IMR-90 (cell line): ENCODE data around the gene GNB5. TPM values are rescaled to one million over a fixed set of nuclear protein-coding genes. Genes with fewer than 3 reads are reported as not detected.

Experiments used
- ATAC-seq: fragments of 200-7000 bp; cut with Tn5 transposase; 2 replicates; pipeline ENCODE4 v1.9.1; 2020; ENCODE audit warnings: low read depth, mild to moderate bottlenecking, moderate library complexity
- BruUV-seq: library from RNA; stranded (reverse); fragments of 400-500 nt; replicated peaks from 2 replicates; lab custom pipeline; 2021; lab: Mats Ljungman, UMichigan
- CTCF ChIA-PET: fragments of 300-600 bp; formaldehyde crosslinking; extraction: SDS; loops from one replicate; lab custom pipeline; 2021; ENCODE audit warnings: antibody characterized with exemption; lab: Yijun Ruan, JAX
- POLR2A ChIA-PET: fragments of 300-600 bp; sonication (Branson Sonifier 250); formaldehyde crosslinking; loops from one replicate; lab custom pipeline; 2022; ENCODE audit warnings: antibody characterized with exemption; ENCODE audit not compliant: unreplicated experiment; lab: Charles Lee
- DNase-seq: peaks from one replicate; pipeline ENCODE4 v3.0.0; 2013
- H2AFZ ChIP-seq: replicated peaks from 2 replicates; pipeline ENCODE3; 2013; ENCODE audit warnings: low read length, mild to moderate bottlenecking; ENCODE audit not compliant: poor library complexity
- H2AK5ac ChIP-seq: 2 replicates; pipeline ENCODE4 v1.6.1; 2013; ENCODE audit warnings: low read depth, low read length, inconsistent platforms
- H2AK9ac ChIP-seq: replicated peaks from 2 replicates; pipeline ENCODE3; 2013; ENCODE audit warnings: mild to moderate bottlenecking, low read depth, low read length, moderate library complexity; ENCODE audit not compliant: poor library complexity
- H2BK120ac ChIP-seq: 2 replicates; pipeline ENCODE4 v1.6.1; 2013; ENCODE audit warnings: low read depth, low read length, inconsistent platforms
- H2BK15ac ChIP-seq: 3 replicates; pipeline ENCODE4 v1.6.1; 2013; ENCODE audit warnings: low read depth, low read length, inconsistent platforms
- H2BK20ac ChIP-seq: 2 replicates; pipeline ENCODE4 v1.6.1; 2013; ENCODE audit warnings: low read depth, mild to moderate bottlenecking, inconsistent platforms, low read length, moderate library complexity
- H2BK5ac ChIP-seq: 2 replicates; pipeline ENCODE4 v1.6.1; 2013; ENCODE audit warnings: mild to moderate bottlenecking, low read depth, low read length, inconsistent platforms; ENCODE audit not compliant: poor library complexity, severe bottlenecking
- H3K14ac ChIP-seq: replicated peaks from 2 replicates; pipeline ENCODE4 v1.6.1; 2013; ENCODE audit warnings: low read depth, low read length, inconsistent platforms
- H3K18ac ChIP-seq: 2 replicates; pipeline ENCODE4 v1.6.1; 2013; ENCODE audit warnings: low read depth, low read length, control low read depth
- H3K23ac ChIP-seq: 2 replicates; pipeline ENCODE4 v1.6.1; 2013; ENCODE audit warnings: low read depth, low read length, inconsistent platforms
- H3K27ac ChIP-seq: 2 replicates; pipeline ENCODE4 v1.5.1; 2013; ENCODE audit warnings: mild to moderate bottlenecking, control low read depth, low read length; ENCODE audit not compliant: insufficient read depth
- H3K27me3 ChIP-seq: 2 replicates; pipeline ENCODE4 v1.6.1; 2013; ENCODE audit warnings: low read length; ENCODE audit not compliant: control insufficient read depth, insufficient read depth
- H3K36me3 ChIP-seq: 2 replicates; pipeline ENCODE4 v1.6.1; 2013; ENCODE audit warnings: low read length, mixed read lengths; ENCODE audit not compliant: control insufficient read depth, insufficient read depth
- H3K4ac ChIP-seq: 2 replicates; pipeline ENCODE4 v1.6.1; 2013; ENCODE audit warnings: low read depth, low read length, inconsistent platforms
- H3K4me1 ChIP-seq: 2 replicates; pipeline ENCODE4 v1.6.1; 2013; ENCODE audit warnings: low read length, mixed read lengths; ENCODE audit not compliant: control insufficient read depth, insufficient read depth
- H3K4me2 ChIP-seq: 2 replicates; pipeline ENCODE4 v1.6.1; 2013; ENCODE audit warnings: low read depth, mild to moderate bottlenecking, control low read depth, low read length, moderate library complexity
- H3K4me3 ChIP-seq: 2 replicates; pipeline ENCODE4 v1.5.1; 2013; ENCODE audit warnings: low read depth, mild to moderate bottlenecking, control low read depth, low read length, moderate library complexity; ENCODE audit not compliant: insufficient read depth
- H3K56ac ChIP-seq: 2 replicates; pipeline ENCODE4 v1.6.1; 2013; ENCODE audit warnings: low read length, inconsistent platforms; ENCODE audit not compliant: insufficient read depth; ENCODE audit errors: extremely low read depth
- H3K79me1 ChIP-seq, 2 experiments: 2 replicates each; pipeline ENCODE4 v1.6.1; 2013; ENCODE audit warnings: low read length in 2 of 2, inconsistent platforms in 1 of 2, low read depth in 1 of 2
- H3K9ac ChIP-seq: 2 replicates; pipeline ENCODE4 v1.6.1; 2013; ENCODE audit warnings: low read depth, low read length, control low read depth
- H3K9me1 ChIP-seq: 2 replicates; pipeline ENCODE4 v1.6.1; 2013; ENCODE audit warnings: low read length, inconsistent platforms; ENCODE audit not compliant: insufficient read depth
- H3K9me3 ChIP-seq: 2 replicates; pipeline ENCODE4 v1.6.1; 2013; ENCODE audit warnings: low read length; ENCODE audit not compliant: control insufficient read depth, insufficient read depth
- H4K20me1 ChIP-seq: 2 replicates; pipeline ENCODE4 v1.6.1; 2013; ENCODE audit warnings: low read length, inconsistent platforms; ENCODE audit not compliant: insufficient read depth
- H4K5ac ChIP-seq: 2 replicates; pipeline ENCODE4 v1.6.1; 2013; ENCODE audit warnings: mild to moderate bottlenecking, low read depth, low read length, control low read depth
- H4K8ac ChIP-seq, 2 experiments: 2 replicates each; pipeline ENCODE4 v1.6.1; 2013; ENCODE audit warnings: low read depth in 2 of 2, low read length in 2 of 2, control low read depth in 1 of 2, inconsistent platforms in 1 of 2
- H4K91ac ChIP-seq: 2 replicates; pipeline ENCODE4 v1.6.1; 2013; ENCODE audit warnings: low read depth, low read length, inconsistent platforms; ENCODE audit not compliant: insufficient read depth
- BHLHE40 ChIP-seq: fragments of 150-350 bp; IDR thresholded peaks from 2 replicates; pipeline ENCODE4 v1.6.1; 2016; ENCODE audit warnings: mild to moderate bottlenecking, low read depth, low read length
- CEBPB ChIP-seq: IDR thresholded peaks from 2 replicates; pipeline ENCODE4 v1.6.1; 2012; ENCODE audit warnings: low read depth, low read length, improper control_type of control experiment
- CHD1 ChIP-seq: IDR thresholded peaks from 2 replicates; pipeline ENCODE4 v1.6.1; 2012; ENCODE audit warnings: low read depth, low read length, improper control_type of control experiment
- FOS ChIP-seq: fragments of 150-350 bp; IDR thresholded peaks from 2 replicates; pipeline ENCODE4 v1.6.1; 2016; ENCODE audit warnings: low read depth, low read length
- MAFK ChIP-seq: IDR thresholded peaks from 2 replicates; pipeline ENCODE4 v1.6.1; 2012; ENCODE audit warnings: low read depth, low read length, improper control_type of control experiment
- NFE2L2 ChIP-seq: fragments of 150-350 bp; IDR thresholded peaks from 2 replicates; pipeline ENCODE4 v1.6.1; 2016; ENCODE audit warnings: low read depth, mild to moderate bottlenecking, low read length
- POLR2A ChIP-seq: IDR thresholded peaks from 2 replicates; pipeline ENCODE4 v1.6.1; 2012; ENCODE audit warnings: mild to moderate bottlenecking, low read depth, low read length
- RAD21 ChIP-seq: IDR thresholded peaks from 2 replicates; pipeline ENCODE4 v1.6.1; 2012; ENCODE audit warnings: low read length, improper control_type of control experiment
- RFX5 ChIP-seq: IDR thresholded peaks from 2 replicates; pipeline ENCODE4 v1.8.0; 2012; ENCODE audit warnings: low read depth, mild to moderate bottlenecking, low read length, moderate library complexity
- WGBS, 2 experiments: methylation state at CpG; one replicate each; pipeline versions ENCODE4 v1.1.5 to v1.1.7; 2013; ENCODE audit warnings: missing lambda C conversion rate in 2 of 2; ENCODE audit not compliant: insufficient read length in 1 of 2; ENCODE audit errors: extremely low coverage in 2 of 2; 5-methylcytosine and 5-hydroxymethylcytosine counted together
- dilution Hi-C: fragments of 300-500 bp; cut with HindIII; formaldehyde crosslinking; loops from one replicate; pipeline ENCODE4 v1.14.3; 2018; ENCODE audit warnings: low sequenced_read_pairs; ENCODE audit not compliant: unreplicated experiment
- in situ Hi-C: fragments of 300-500 bp; cut with MboI; formaldehyde crosslinking; loops from 3 replicates; pipeline ENCODE4 v1.14.3; 2019; ENCODE audit warnings: low sequenced_read_pairs, inconsistent platforms, mixed read lengths
- intact Hi-C: fragments of 100-400 bp; cut with micrococcal nuclease; formaldehyde crosslinking; loops from 2 replicates; pipeline ENCODE4 v1.10.0; 2022
- polyA plus RNA-seq, 3 experiments: library from polyadenylated mRNA; depleted of rRNA; stranded (reverse); fragments of >200 nt; gene quantifications; 2 replicates each; pipeline ENCODE4 v1.2.3, GENCODE V29; 2012; ENCODE audit warnings: low replicate concordance in 1 of 3
- total RNA-seq: library from RNA; depleted of rRNA; stranded (reverse); fragments of >200 nt; gene quantifications from 2 replicates; pipeline ENCODE4 v1.2.3, GENCODE V29; 2012
- TF ChIP-seq, protein P1 (sequence below): fragments of 150-350 bp; IDR thresholded peaks from 2 replicates; pipeline ENCODE4 v1.6.1; 2016; ENCODE audit warnings: low read depth, mild to moderate bottlenecking, low read length, moderate library complexity, borderline replicate concordance
- TF ChIP-seq, protein P2 (sequence below): conservative IDR thresholded peaks from 2 replicates; pipeline ENCODE4 v1.5.1; 2012; ENCODE audit warnings: mild to moderate bottlenecking, low read depth, low read length, improper control_type of control experiment

GNB5 gene
- total and polyA plus RNA-seq, 2 of the 4 experiments (the other 2 are of a cell fraction): 27.7 to 33.2 TPM

DNA sequence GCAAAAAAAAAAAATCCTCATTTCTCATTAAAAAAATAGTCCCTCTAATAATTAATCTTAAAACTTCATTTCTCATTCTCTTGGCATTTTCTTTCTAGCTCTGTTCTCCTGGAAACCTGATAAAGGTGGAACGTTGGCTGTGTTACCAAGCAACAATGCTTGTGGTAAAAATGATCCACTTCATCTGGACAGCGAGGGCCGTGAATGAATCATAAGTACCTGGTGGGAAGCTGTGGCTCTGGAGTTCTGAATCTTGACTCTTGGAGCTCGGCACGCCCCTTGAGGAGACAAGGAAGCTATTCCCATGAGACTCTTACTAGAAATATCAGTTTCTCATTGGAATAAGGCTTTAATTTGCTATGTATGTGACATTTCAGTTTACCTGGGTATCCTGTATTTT, 111.2 kb downstream of the GNB5 start:
- intact Hi-C loops: no loop called here
- Histone ChIP-seq H3K4me1 (peaks cover 16% of the 10 kb centered on the region), H3K9me3 (no peaks in the 10 kb centered on the region), H3K27ac (no peak overlapping the region), H2BK5ac (no peak overlapping the region), H2AK5ac (no peak overlapping the region), H3K4me2 (no peak overlapping the region), H4K5ac (no peak overlapping the region), H3K14ac (no peak overlapping the region), H2AFZ (no peak overlapping the region), H3K4me3 (no peak overlapping the region), H3K27me3 (no peaks in the 10 kb centered on the region), H4K91ac (no peak overlapping the region), H4K8ac (no peak overlapping the region), H3K23ac (no peak overlapping the region), H3K18ac (no peak overlapping the region), H4K20me1 (no peaks in the 10 kb centered on the region), H3K9me1 (peaks cover 18% of the 10 kb centered on the region), H3K9ac (no peak overlapping the region), H3K79me1 (no peaks in the 10 kb centered on the region), H2AK9ac (no peak overlapping the region), H3K36me3 (no peaks in the 10 kb centered on the region), H3K56ac (no peak overlapping the region), H3K4ac (no peak overlapping the region), H2BK15ac (no peak overlapping the region), H2BK120ac (no peak overlapping the region), H2BK20ac (no peak overlapping the region)
- ATAC-seq (no peak), DNase-seq (no peak)
- WGBS, 2 experiments: 80% methylated on average over 1 of the region's 5 CpGs; no CpG with 5 or more reads in 1 of the 2 experiments
- POLR2A ChIA-PET: no interaction called here
- no TSS peak for BruUV-seq
- TF ChIP-seq, protein P1, sequence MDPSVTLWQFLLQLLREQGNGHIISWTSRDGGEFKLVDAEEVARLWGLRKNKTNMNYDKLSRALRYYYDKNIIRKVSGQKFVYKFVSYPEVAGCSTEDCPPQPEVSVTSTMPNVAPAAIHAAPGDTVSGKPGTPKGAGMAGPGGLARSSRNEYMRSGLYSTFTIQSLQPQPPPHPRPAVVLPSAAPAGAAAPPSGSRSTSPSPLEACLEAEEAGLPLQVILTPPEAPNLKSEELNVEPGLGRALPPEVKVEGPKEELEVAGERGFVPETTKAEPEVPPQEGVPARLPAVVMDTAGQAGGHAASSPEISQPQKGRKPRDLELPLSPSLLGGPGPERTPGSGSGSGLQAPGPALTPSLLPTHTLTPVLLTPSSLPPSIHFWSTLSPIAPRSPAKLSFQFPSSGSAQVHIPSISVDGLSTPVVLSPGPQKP: no peak
- TF ChIP-seq POLR2A (no peak), RAD21 (no peak), RFX5 (no peak), BHLHE40 (no peak), NFE2L2 (no peak), CEBPB (no peak), MAFK (no peak), CHD1 (no peak), FOS (no peak)
- TF ChIP-seq, protein P2, sequence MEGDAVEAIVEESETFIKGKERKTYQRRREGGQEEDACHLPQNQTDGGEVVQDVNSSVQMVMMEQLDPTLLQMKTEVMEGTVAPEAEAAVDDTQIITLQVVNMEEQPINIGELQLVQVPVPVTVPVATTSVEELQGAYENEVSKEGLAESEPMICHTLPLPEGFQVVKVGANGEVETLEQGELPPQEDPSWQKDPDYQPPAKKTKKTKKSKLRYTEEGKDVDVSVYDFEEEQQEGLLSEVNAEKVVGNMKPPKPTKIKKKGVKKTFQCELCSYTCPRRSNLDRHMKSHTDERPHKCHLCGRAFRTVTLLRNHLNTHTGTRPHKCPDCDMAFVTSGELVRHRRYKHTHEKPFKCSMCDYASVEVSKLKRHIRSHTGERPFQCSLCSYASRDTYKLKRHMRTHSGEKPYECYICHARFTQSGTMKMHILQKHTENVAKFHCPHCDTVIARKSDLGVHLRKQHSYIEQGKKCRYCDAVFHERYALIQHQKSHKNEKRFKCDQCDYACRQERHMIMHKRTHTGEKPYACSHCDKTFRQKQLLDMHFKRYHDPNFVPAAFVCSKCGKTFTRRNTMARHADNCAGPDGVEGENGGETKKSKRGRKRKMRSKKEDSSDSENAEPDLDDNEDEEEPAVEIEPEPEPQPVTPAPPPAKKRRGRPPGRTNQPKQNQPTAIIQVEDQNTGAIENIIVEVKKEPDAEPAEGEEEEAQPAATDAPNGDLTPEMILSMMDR: no peak
- dilution Hi-C loops: no loop called here
- CTCF ChIA-PET: interaction anchor here (0.6 to 0.8 kb wide), 2 partner anchors 59 to 99 kb away, joined by 3 read pairs; no protein-coding TSS in a partner anchor
- in situ Hi-C loops: no loop called here
